Heart left ventricle (tissue), 13 donors: ENCODE data around the gene DOCK1.

Source experiments
- CTCF ChIP-seq, 12 donors: fragments of 200-600 bp; sonication (generic) in 4 of 12; IDR thresholded peaks; one replicate each; pipeline versions ENCODE4 v1.5.0 to v1.8.0; 2018 to 2022; ENCODE audit warnings: antibody characterized with exemption in 12 of 12, mild to moderate bottlenecking in 5 of 12
- POLR2A ChIP-seq, 2 donors: fragments of 450-650 bp; IDR thresholded peaks; one replicate each; pipeline ENCODE4 v1.6.1; 2017; ENCODE audit warnings: antibody characterized with exemption in 2 of 2, mild to moderate bottlenecking in 2 of 2, moderate library complexity in 2 of 2
- donor health status: ischemic (EF 13 %, LVEDD 7.1; RV severe dilation, severe dysfunction).
- donor health status: DM: no; HTN: yes; CAD: no.
- donor health status: DM: no; HTN: no; CAD: no.
- donor health status: ischemic (EF 25% LVEDD 6.9; RV normal size, moderate dysfunction).
- donor health status: ischemic (EF 25% LVEDD 5.7; RV mildly dilated, moderate dysfunction).
- donor health status: ischemic (EF 35%, LVEDD 5.7; RV mildly dilated, moderate dysfunction).
- donor health status: nonischemic (EF 11% LVEDD 7.7; RV severe dilation, severe dysfunction).
- donor health status: DM: yes; HTN: yes; CAD: no.
- donor health status: PGD.
- donor health status: ischemic (EF 29% LVEDD 5.4; RV normal size, mild dysfunction).
- donor health status: nonischemic (EF 23%, LVEDD 6.1; RV moderate dilation, normal function).

GRCh38 chr10:127227027-127227426 lies 321.8 kb downstream of the DOCK1 start:
- TF ChIP-seq CTCF (IDR thresholded peaks at IDR 0.05) (no peak), POLR2A (IDR thresholded peaks at IDR 0.05) (no peak)
